ENCODE data around the gene CCNH. TPM values are rescaled to one million over a fixed set of nuclear protein-coding genes. Genes with fewer than 3 reads are reported as not detected.
A peak's percentile ranks its signal among the peaks of the same experiment; 100 is the strongest.

CCNH gene
- total RNA-seq, 1 experiment from 2014 or later = 38.3 TPM

- Histone ChIP-seq H4K20me1 (ENCODE audit: control insufficient read depth, insufficient read depth, insufficient read length) (no peaks in the 10 kb centered on the region), H3K9me3 (ENCODE audit: control insufficient read depth, low read depth, low read length) (no peaks in the 10 kb centered on the region), H2AFZ (ENCODE audit: low read length) (no peak overlapping the region), H3K56ac (ENCODE audit: insufficient read length, low read depth, low read length) (no peak overlapping the region), H2BK120ac (ENCODE audit: low read depth, low read length, poor library complexity, severe bottlenecking) (no peak overlapping the region), H3K4ac (ENCODE audit: low read depth, low read length) (no peak overlapping the region), H2BK15ac (ENCODE audit: low read depth, low read length) (no peak overlapping the region), H4K8ac (replicated peaks; ENCODE audit: insufficient read length, low read depth, low read length) (no peak overlapping the region), H4K91ac (ENCODE audit: insufficient read length, low read depth, low read length) (no peak overlapping the region), H3K23ac (ENCODE audit: insufficient read length, low read depth, low read length) (no peak overlapping the region), H2BK12ac (ENCODE audit: insufficient read length, low read depth, low read length) (no peak overlapping the region), H3K79me2 (ENCODE audit: insufficient read depth, low read length) (peaks cover 5% of the 10 kb centered on the region; the same call in 1 of the 2 replicates), H2BK5ac (ENCODE audit: insufficient read length, low read length) (no peak overlapping the region), H3K18ac (ENCODE audit: insufficient read length, low read depth, low read length) (no peak overlapping the region), H3K9ac (ENCODE audit: extremely low read depth, insufficient read length, low read length) (peak overlapping the region; percentile 88), H2BK20ac (ENCODE audit: low read depth, low read length, poor library complexity, severe bottlenecking) (no peak overlapping the region), H3K27me3 (ENCODE audit: insufficient read depth, low read length) (no peaks in the 10 kb centered on the region), H3K14ac (ENCODE audit: insufficient read depth, low read length) (peak overlapping the region; percentile 80; the same call in 1 of the 2 replicates), H3K27ac (ENCODE audit: insufficient read length, low read depth, low read length) (peak overlapping the region; percentile 23), H3K79me1 (ENCODE audit: insufficient read depth, low read depth, low read length, poor library complexity, severe bottlenecking) (no peaks in the 10 kb centered on the region), H3K4me1 (ENCODE audit: insufficient read depth, low read length) (no peaks in the 10 kb centered on the region), H3K4me2 (ENCODE audit: insufficient read depth, insufficient read length, low read length) (peak overlapping the region; percentile 91), H2AK5ac (ENCODE audit: insufficient read length, low read length) (no peak overlapping the region), H3T11ph (ENCODE audit: low read length) (no peak overlapping the region), H4K5ac (ENCODE audit: insufficient read length, low read depth, low read length) (no peak overlapping the region), H3K23me2 (ENCODE audit: insufficient read length, low read depth, low read length, poor library complexity, severe bottlenecking) (peaks cover 6% of the 10 kb centered on the region)
- H3K4me1 Mint-ChIP-seq = peaks cover 10 to 14% of the 10 kb centered on the region in 2 experiments
- DNase-seq = peak; percentile 30
- WGBS (ENCODE audit: extremely low coverage, insufficient read length, low lambda C conversion rate) = no CpG with 5 or more reads among the region's 29 CpGs
- no peak for TF ChIP-seq CTCF (conservative IDR thresholded peaks at IDR 0.05)
- no peaks in the 10 kb centered on the region for H3K27me3 Mint-ChIP-seq (ENCODE audit: low read depth)
- peaks cover 21 to 39% (median 36%) of the 10 kb centered on the region in 3 experiments; a peak in 5 of 7 replicates for H3K36me3 Mint-ChIP-seq (ENCODE audit: insufficient read depth in 1 of 3, low read depth in 3 of 3)
- H3K4me3 Mint-ChIP-seq = peak overlapping the region; percentile 89 to 97
- peak overlapping the region; percentile 95 to 98 (median 96); a peak in 6 of 7 replicates for H3K27ac Mint-ChIP-seq
- H3K9me3 Mint-ChIP-seq = no peaks in the 10 kb centered on the region; a peak in 1 of 5 replicates
Observed at GRCh38 chr5:87411973-87412629, 629 bp downstream of the CCNH start.

All from H9 (cell line).